ENCODE results near the gene SPSB1. TPM values are rescaled to one million over a fixed set of nuclear protein-coding genes. Genes with fewer than 3 reads are reported as not detected.

SPSB1 gene
- total and polyA plus RNA-seq, 8 donors: 2.3 to 28.7 (median 14.9) TPM

DNA sequence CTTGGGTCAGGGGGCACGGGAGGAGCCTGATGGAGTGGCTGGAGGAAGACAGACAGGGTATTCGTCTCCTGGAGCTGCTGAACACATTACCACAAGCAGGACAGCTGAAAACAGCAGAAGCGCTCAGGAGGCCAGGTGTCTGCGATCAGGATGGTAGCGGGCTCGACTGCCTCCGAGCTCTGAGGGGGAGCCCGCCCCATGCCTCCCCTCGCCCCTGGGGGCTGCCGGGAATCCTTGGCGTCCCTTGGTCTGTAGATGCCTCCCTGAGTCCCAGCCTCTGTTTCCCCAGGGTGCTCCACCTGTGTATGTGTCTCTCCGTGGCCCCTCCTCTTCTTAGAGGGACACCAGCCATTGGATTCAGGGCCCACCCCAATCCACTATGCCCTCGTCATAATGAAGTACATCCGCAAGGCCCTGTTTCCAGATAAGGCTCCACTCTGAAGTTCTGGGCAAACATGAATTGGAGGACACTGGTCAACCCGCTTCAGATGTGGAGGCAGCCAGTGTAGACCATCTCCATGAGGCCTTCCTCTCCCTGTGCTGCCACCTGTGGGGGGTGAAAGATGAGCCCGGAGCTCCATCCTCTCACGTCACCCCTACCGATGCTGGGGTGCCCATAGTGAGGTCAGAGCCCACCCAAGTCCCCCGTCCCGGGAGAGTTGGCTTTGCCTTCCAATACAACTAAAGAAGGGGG lies 67.8 kb downstream of the SPSB1 start:
- intact Hi-C loops (cut with DNase I; ENCODE audit: low total_unique reads): no loop called here
- H3K4me1 ChIP-seq: peaks cover 9 to 30% (median 21%) of the 10 kb centered on the region in 4 donors
- 84 to 93% (median 93%) methylated on average over 18 to 20 of the region's 20 CpGs for WGBS, 5 donors
- peak overlapping the region in 1 of 5 donors; percentile 36 for H3K27ac ChIP-seq
- H3K4me3 ChIP-seq: no peak overlapping the region
- H3K36me3 ChIP-seq: peaks cover 18 to 50% (median 32%) of the 10 kb centered on the region in 4 donors
- H3K27me3 ChIP-seq: no peaks in the 10 kb centered on the region
- no peaks in the 10 kb centered on the region for H3K9me3 ChIP-seq
- TF ChIP-seq, protein P1, sequence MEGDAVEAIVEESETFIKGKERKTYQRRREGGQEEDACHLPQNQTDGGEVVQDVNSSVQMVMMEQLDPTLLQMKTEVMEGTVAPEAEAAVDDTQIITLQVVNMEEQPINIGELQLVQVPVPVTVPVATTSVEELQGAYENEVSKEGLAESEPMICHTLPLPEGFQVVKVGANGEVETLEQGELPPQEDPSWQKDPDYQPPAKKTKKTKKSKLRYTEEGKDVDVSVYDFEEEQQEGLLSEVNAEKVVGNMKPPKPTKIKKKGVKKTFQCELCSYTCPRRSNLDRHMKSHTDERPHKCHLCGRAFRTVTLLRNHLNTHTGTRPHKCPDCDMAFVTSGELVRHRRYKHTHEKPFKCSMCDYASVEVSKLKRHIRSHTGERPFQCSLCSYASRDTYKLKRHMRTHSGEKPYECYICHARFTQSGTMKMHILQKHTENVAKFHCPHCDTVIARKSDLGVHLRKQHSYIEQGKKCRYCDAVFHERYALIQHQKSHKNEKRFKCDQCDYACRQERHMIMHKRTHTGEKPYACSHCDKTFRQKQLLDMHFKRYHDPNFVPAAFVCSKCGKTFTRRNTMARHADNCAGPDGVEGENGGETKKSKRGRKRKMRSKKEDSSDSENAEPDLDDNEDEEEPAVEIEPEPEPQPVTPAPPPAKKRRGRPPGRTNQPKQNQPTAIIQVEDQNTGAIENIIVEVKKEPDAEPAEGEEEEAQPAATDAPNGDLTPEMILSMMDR (IDR thresholded peaks at IDR 0.05): no peak
- TF ChIP-seq POLR2A (IDR thresholded peaks at IDR 0.05) (no peak), EP300 (IDR thresholded peaks at IDR 0.05) (no peak), POLR2AphosphoS5 (IDR thresholded peaks at IDR 0.05) (no peak)
- DNase-seq: no peak

DNA sequence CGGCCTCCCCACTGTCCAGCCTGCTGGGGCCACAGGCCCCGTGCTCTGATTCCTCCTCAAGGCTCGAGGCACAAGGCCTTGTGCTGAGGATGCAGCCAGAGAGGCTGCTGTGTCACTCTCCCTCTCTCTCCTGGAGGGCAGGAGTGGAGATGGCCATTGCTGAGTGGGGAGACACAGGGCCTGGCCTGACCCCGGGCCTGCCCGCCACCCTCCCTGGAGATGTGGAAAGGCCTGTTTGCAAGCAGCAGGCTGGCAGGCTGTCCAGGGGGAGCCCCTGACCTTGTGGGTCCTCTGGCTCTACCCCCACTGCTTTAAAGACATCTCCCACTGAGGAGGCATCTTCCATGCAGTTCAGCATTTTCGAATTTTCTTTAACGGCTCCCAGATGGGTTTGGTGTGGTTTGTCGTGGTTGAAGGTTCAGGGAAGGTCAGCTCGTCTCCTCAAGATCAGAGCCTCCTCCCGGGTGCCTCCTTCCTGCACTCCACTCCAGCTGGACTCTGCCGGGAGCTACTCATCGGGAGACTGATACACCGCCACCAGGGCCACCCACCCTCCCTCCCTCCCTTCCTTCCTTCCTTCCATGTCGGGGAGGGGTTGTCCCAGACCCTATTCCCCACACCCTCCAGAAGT lies 69.1 kb downstream of the SPSB1 start:
- H3K36me3 ChIP-seq: peaks cover 10 to 39% (median 20%) of the 10 kb centered on the region in 4 donors
- 63 to 82% (median 72%) methylated on average over 10 to 14 of the region's 14 CpGs for WGBS, 5 donors
- H3K4me1 ChIP-seq: peaks cover 9 to 30% (median 21%) of the 10 kb centered on the region in 4 donors
- intact Hi-C loops (cut with DNase I; ENCODE audit: low total_unique reads): no loop called here
- no peaks in the 10 kb centered on the region for H3K27me3 ChIP-seq
- H3K27ac ChIP-seq: peak overlapping the region in 1 of 5 donors; percentile 36
- no peak for TF ChIP-seq EP300 (IDR thresholded peaks at IDR 0.05)
- no peak for TF ChIP-seq POLR2A (IDR thresholded peaks at IDR 0.05)
- TF ChIP-seq POLR2AphosphoS5 (IDR thresholded peaks at IDR 0.05): no peak
- TF ChIP-seq, protein P1 (IDR thresholded peaks at IDR 0.05): no peak
- no peak for DNase-seq
- H3K4me3 ChIP-seq: no peak overlapping the region
- H3K9me3 ChIP-seq: no peaks in the 10 kb centered on the region

DNA sequence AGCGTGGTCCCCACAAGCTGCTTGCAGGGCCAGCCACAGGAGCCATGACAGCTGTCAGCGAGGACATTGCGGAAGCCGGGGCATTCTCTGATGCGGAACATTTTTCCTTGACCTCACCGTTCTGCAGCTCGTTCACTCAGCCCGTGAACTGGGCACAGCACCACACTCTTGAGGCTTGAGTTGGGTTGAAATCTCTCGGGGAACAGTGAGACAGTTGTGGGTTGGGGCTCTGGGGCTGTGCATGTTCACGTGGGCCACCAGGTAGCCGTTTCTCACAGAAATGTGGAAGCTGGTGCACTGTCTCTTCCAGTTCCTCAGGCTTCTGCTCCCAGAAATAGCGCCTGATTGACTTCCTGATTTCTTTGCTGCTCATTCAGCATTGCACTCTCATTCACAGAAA lies 69.8 kb downstream of the SPSB1 start:
- Histone ChIP-seq H3K27me3 (no peaks in the 10 kb centered on the region), H3K9me3 (no peaks in the 10 kb centered on the region), H3K27ac (peak overlapping the region in 1 of 5 donors; percentile 36), H3K4me1 (peaks cover 9 to 30% (median 21%) of the 10 kb centered on the region in 4 donors), H3K4me3 (no peak overlapping the region), H3K36me3 (peaks cover 10 to 39% (median 20%) of the 10 kb centered on the region in 4 donors)
- TF ChIP-seq POLR2A (IDR thresholded peaks at IDR 0.05): no peak
- no peak for TF ChIP-seq EP300 (IDR thresholded peaks at IDR 0.05)
- TF ChIP-seq POLR2AphosphoS5 (IDR thresholded peaks at IDR 0.05): no peak
- TF ChIP-seq, protein P1 (IDR thresholded peaks at IDR 0.05): no peak
- 83 to 88% (median 85%) methylated on average over 11 to 12 of the region's 12 CpGs for WGBS, 5 donors
- no peak for DNase-seq
- intact Hi-C loops (cut with DNase I; ENCODE audit: low total_unique reads): no loop called here

DNA sequence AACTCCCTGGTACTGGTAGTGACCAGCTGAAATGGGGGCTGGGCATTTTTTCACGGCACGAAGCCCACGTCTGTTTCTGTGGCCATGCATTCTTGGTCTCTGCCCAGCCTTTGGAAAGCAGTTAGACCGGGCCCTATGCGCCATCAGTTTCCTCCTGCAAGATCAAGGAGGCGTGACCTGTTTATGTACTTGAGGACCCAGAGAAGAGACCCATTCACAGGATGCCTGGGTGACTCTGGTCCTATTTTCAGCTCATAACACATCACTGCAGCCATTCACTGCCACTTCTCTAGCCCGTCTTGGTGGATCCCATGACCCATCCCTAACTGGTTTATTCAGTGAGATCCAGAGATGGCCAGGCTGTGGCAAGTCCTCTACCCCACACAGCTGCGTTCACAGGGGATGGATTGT lies 70.4 kb downstream of the SPSB1 start:
- no peak for TF ChIP-seq POLR2AphosphoS5 (IDR thresholded peaks at IDR 0.05)
- no peak for TF ChIP-seq EP300 (IDR thresholded peaks at IDR 0.05)
- TF ChIP-seq, protein P1 (IDR thresholded peaks at IDR 0.05): no peak
- no peak for TF ChIP-seq POLR2A (IDR thresholded peaks at IDR 0.05)
- Histone ChIP-seq H3K27ac (peak overlapping the region in 2 of 5 donors; percentile 18 to 27), H3K9me3 (no peaks in the 10 kb centered on the region), H3K36me3 (peaks cover 11 to 39% (median 20%) of the 10 kb centered on the region in 4 donors), H3K4me3 (no peak overlapping the region), H3K4me1 (peaks cover 9 to 30% (median 21%) of the 10 kb centered on the region in 4 donors), H3K27me3 (no peaks in the 10 kb centered on the region)
- intact Hi-C loops (cut with DNase I; ENCODE audit: low total_unique reads): no loop called here
- WGBS, 5 donors: 82 to 93% (median 84%) methylated on average over 5 to 8 of the region's 8 CpGs
- no peak for DNase-seq

Data from stomach (tissue), 9 donors.